K562 (cell line): ENCODE data around the gene ADAMTSL2.

Source experiments
- CEBPB ChIP-seq: fragments of 450-650 bp; IDR thresholded peaks from 2 replicates; pipeline ENCODE4 v1.6.1; 2016; ENCODE audit warnings: missing genetic modification characterization, missing compliant biosample characterization
- ETV6 ChIP-seq, 3 experiments: fragments of 150-350 bp in 1 of 3; sonication (generic) in 1 of 3; formaldehyde crosslinking in 1 of 3; IDR thresholded peaks; 2 replicates each; pipeline versions ENCODE4 v1.6.1 to v1.8.0; 2014 to 2022; ENCODE audit warnings: borderline replicate concordance in 2 of 3, low read depth in 2 of 3, antibody characterized with exemption in 1 of 3, low read length in 1 of 3, mild to moderate bottlenecking in 1 of 3, missing genetic modification reagents in 1 of 3
- FOS ChIP-seq: IDR thresholded peaks from 3 replicates; pipeline ENCODE4 v1.6.1; 2011; ENCODE audit not compliant: insufficient read length; ENCODE audit errors: extremely low read depth
- FOSL1 ChIP-seq: fragments of 200-800 bp; sonication (Bioruptor generic); conservative IDR thresholded peaks from 2 replicates; pipeline ENCODE4 v1.6.1; 2016; ENCODE audit warnings: missing genetic modification characterization, missing compliant biosample characterization
- MYC ChIP-seq, 2 experiments: fragments of 250-450 bp in 1 of 2; sonication (Bioruptor Pico) in 1 of 2; IDR thresholded peaks; 2 replicates each; pipeline versions ENCODE4 v1.5.1 to v1.6.1; 2012 to 2021; ENCODE audit warnings: low read depth in 2 of 2, borderline replicate concordance in 1 of 2, improper control_type of control experiment in 1 of 2, low read length in 1 of 2, mild to moderate bottlenecking in 1 of 2, moderate library complexity in 1 of 2
- NR2C2 ChIP-seq, 2 experiments: fragments of 200-800 bp in 1 of 2; sonication (Bioruptor generic) in 1 of 2; sonication (generic) in 1 of 2; formaldehyde crosslinking in 1 of 2; IDR thresholded peaks; 2 replicates each; pipeline versions ENCODE4 v1.6.1 to v1.8.0; 2016 to 2022; ENCODE audit warnings: mild to moderate bottlenecking in 1 of 2, missing compliant biosample characterization in 1 of 2, missing genetic modification characterization in 1 of 2, missing genetic modification reagents in 1 of 2
- POLR2A ChIP-seq: fragments of 450-650 bp; conservative IDR thresholded peaks from 2 replicates; pipeline ENCODE4 v1.6.1; 2016
- TBL1XR1 ChIP-seq, 2 experiments: IDR thresholded peaks; 2 replicates each; pipeline ENCODE4 v1.6.1; 2012; ENCODE audit warnings: improper control_type of control experiment in 2 of 2, low read length in 2 of 2, mild to moderate bottlenecking in 1 of 2
- ZFP30 ChIP-seq: fragments of 250-450 bp; sonication (Bioruptor Pico); IDR thresholded peaks from 2 replicates; pipeline ENCODE4 v1.8.0; 2022; ENCODE audit warnings: moderate library complexity, mild to moderate bottlenecking, inconsistent platforms, borderline replicate concordance
- ZFP36 ChIP-seq: fragments of 150-350 bp; IDR thresholded peaks from 2 replicates; pipeline ENCODE4 v1.6.1; 2018; ENCODE audit warnings: low read length, low read depth; ENCODE audit not compliant: partially characterized antibody
- ZNF766 ChIP-seq: fragments of 200-800 bp; sonication (Bioruptor generic); conservative IDR thresholded peaks from 2 replicates; pipeline ENCODE4 v1.6.1; 2016; ENCODE audit warnings: missing genetic modification characterization, missing compliant biosample characterization
- TF ChIP-seq, protein P1 (sequence below): sonication (generic); formaldehyde crosslinking; IDR thresholded peaks from 2 replicates; pipeline ENCODE4 v1.8.1; 2023; ENCODE audit warnings: mild to moderate bottlenecking, missing genetic modification reagents
- TF ChIP-seq, protein P2 (sequence below), 3 experiments: IDR thresholded peaks in 2 of 3; conservative IDR thresholded peaks in 1 of 3; 2 replicates each; pipeline ENCODE4 v1.5.1; 2011 to 2012; ENCODE audit warnings: low read length in 3 of 3, mild to moderate bottlenecking in 3 of 3, control low read depth in 2 of 3, improper control_type of control experiment in 1 of 3, inconsistent platforms in 1 of 3, low read depth in 1 of 3, mixed read lengths in 1 of 3, moderate library complexity in 1 of 3; ENCODE audit not compliant: insufficient read depth in 2 of 3
- TF ChIP-seq, protein P3 (sequence below), 2 experiments: fragments of 450-650 bp; formaldehyde crosslinking in 1 of 2; IDR thresholded peaks; 2 replicates each; pipeline versions ENCODE4 v1.4.0 to v1.6.1; 2014 to 2020; ENCODE audit warnings: mild to moderate bottlenecking in 2 of 2, borderline replicate concordance in 1 of 2, low read depth in 1 of 2

DNA sequence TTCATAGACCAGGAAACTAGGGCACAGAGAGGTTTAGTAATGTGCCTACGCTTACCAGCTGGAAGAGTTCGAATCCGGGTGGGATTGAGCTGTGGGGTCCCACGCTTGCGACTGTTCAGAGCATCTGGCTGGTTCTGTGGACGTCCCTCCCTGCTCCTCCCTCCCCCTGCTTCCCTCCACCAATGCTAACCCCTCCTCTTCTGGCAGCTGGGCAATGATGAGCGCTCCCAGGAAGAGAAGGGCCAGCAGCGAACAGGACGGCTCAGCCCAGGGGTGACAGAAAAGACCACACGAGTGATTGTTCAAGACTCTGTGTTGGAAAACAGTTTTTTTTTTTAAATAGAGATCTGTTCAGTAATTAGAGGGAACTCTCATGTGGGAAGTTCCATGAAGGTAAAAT is 67.8 kb downstream of the ADAMTSL2 start:
- TF ChIP-seq ZNF766 (no peak), TBL1XR1 (IDR thresholded peaks at IDR 0.05; ENCODE audit: low read length in 2 of 2) (no peak), MYC (IDR thresholded peaks at IDR 0.05; ENCODE audit: low read depth, low read length) (no peak), MYC (CRISPR knock-in tag; IDR thresholded peaks at IDR 0.05; ENCODE audit: borderline replicate concordance, low read depth) (no peak), POLR2A (no peak), ZFP36 (no peak), CEBPB (tag) (no peak), ZFP30 (no peak), FOSL1 (no peak), NR2C2 (CRISPR knock-in tag; IDR thresholded peaks at IDR 0.05) (no peak), NR2C2 (tag; IDR thresholded peaks at IDR 0.05) (no peak), FOS (no peak), ETV6 (IDR thresholded peaks at IDR 0.05; ENCODE audit: borderline replicate concordance in 1 of 2, low read depth in 2 of 2, low read length in 1 of 2) (no peak), ETV6 (CRISPR knock-in tag; IDR thresholded peaks at IDR 0.05; ENCODE audit: borderline replicate concordance) (no peak)
- TF ChIP-seq, protein P1, sequence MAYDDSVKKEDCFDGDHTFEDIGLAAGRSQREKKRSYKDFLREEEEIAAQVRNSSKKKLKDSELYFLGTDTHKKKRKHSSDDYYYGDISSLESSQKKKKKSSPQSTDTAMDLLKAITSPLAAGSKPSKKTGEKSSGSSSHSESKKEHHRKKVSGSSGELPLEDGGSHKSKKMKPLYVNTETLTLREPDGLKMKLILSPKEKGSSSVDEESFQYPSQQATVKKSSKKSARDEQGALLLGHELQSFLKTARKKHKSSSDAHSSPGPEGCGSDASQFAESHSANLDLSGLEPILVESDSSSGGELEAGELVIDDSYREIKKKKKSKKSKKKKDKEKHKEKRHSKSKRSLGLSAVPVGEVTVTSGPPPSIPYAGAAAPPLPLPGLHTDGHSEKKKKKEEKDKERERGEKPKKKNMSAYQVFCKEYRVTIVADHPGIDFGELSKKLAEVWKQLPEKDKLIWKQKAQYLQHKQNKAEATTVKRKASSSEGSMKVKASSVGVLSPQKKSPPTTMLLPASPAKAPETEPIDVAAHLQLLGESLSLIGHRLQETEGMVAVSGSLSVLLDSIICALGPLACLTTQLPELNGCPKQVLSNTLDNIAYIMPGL (CRISPR knock-in tag) = no peak
- TF ChIP-seq, protein P2, sequence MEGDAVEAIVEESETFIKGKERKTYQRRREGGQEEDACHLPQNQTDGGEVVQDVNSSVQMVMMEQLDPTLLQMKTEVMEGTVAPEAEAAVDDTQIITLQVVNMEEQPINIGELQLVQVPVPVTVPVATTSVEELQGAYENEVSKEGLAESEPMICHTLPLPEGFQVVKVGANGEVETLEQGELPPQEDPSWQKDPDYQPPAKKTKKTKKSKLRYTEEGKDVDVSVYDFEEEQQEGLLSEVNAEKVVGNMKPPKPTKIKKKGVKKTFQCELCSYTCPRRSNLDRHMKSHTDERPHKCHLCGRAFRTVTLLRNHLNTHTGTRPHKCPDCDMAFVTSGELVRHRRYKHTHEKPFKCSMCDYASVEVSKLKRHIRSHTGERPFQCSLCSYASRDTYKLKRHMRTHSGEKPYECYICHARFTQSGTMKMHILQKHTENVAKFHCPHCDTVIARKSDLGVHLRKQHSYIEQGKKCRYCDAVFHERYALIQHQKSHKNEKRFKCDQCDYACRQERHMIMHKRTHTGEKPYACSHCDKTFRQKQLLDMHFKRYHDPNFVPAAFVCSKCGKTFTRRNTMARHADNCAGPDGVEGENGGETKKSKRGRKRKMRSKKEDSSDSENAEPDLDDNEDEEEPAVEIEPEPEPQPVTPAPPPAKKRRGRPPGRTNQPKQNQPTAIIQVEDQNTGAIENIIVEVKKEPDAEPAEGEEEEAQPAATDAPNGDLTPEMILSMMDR (IDR thresholded peaks at IDR 0.05 in 2 of 3, conservative IDR thresholded peaks at IDR 0.05 in 1 of 3; ENCODE audit: insufficient read depth in 2 of 3, low read depth in 1 of 3, low read length in 3 of 3) = no peak
- TF ChIP-seq, protein P3, sequence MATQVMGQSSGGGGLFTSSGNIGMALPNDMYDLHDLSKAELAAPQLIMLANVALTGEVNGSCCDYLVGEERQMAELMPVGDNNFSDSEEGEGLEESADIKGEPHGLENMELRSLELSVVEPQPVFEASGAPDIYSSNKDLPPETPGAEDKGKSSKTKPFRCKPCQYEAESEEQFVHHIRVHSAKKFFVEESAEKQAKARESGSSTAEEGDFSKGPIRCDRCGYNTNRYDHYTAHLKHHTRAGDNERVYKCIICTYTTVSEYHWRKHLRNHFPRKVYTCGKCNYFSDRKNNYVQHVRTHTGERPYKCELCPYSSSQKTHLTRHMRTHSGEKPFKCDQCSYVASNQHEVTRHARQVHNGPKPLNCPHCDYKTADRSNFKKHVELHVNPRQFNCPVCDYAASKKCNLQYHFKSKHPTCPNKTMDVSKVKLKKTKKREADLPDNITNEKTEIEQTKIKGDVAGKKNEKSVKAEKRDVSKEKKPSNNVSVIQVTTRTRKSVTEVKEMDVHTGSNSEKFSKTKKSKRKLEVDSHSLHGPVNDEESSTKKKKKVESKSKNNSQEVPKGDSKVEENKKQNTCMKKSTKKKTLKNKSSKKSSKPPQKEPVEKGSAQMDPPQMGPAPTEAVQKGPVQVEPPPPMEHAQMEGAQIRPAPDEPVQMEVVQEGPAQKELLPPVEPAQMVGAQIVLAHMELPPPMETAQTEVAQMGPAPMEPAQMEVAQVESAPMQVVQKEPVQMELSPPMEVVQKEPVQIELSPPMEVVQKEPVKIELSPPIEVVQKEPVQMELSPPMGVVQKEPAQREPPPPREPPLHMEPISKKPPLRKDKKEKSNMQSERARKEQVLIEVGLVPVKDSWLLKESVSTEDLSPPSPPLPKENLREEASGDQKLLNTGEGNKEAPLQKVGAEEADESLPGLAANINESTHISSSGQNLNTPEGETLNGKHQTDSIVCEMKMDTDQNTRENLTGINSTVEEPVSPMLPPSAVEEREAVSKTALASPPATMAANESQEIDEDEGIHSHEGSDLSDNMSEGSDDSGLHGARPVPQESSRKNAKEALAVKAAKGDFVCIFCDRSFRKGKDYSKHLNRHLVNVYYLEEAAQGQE (IDR thresholded peaks at IDR 0.05; ENCODE audit: borderline replicate concordance) = no peak
- TF ChIP-seq, protein P3 (CRISPR knock-in tag; IDR thresholded peaks at IDR 0.05; ENCODE audit: low read depth) = no peak
